Stimulated activated naive CD8-positive, alpha-beta T cell treated with anti-CD3 and anti-CD28 coated beads, Interleukin-15, amount 100 ng/mL, for 72 hours (primary cell): ENCODE data around the gene FBXL19.
A peak's percentile ranks its signal among the peaks of the same experiment; 100 is the strongest.

ENCODE experiments used
- ATAC-seq: fragments of 150-1000 bp; cut with Tn5 transposase; 2 replicates; pipeline ENCODE4 v1.10.0; 2021; ENCODE audit warnings: mild to moderate bottlenecking, moderate library complexity
- DNase-seq, 2 donors: peaks; one replicate each; pipeline ENCODE4 v3.0.0; 2021 to 2022
- H3K27ac Mint-ChIP-seq, 2 donors: one replicate each; pipeline ENCODE4 v1.8.0; 2022; ENCODE audit warnings: mild to moderate bottlenecking in 2 of 2, mixed read lengths in 2 of 2, moderate library complexity in 2 of 2
- H3K27me3 Mint-ChIP-seq: one replicate; pipeline ENCODE4 v1.8.0; 2022; ENCODE audit warnings: mixed read lengths
- H3K4me1 Mint-ChIP-seq: one replicate; pipeline ENCODE4 v1.8.0; 2022; ENCODE audit warnings: mild to moderate bottlenecking, mixed read lengths
- H3K4me3 Mint-ChIP-seq, 2 donors: one replicate each; pipeline ENCODE4 v1.8.0; 2022; ENCODE audit warnings: mild to moderate bottlenecking in 2 of 2, mixed read lengths in 2 of 2, moderate library complexity in 1 of 2
- H3K9me3 Mint-ChIP-seq, 2 donors: one replicate each; pipeline ENCODE4 v1.8.0; 2022; ENCODE audit warnings: mixed read lengths in 2 of 2

Gene FBXL19

DNA sequence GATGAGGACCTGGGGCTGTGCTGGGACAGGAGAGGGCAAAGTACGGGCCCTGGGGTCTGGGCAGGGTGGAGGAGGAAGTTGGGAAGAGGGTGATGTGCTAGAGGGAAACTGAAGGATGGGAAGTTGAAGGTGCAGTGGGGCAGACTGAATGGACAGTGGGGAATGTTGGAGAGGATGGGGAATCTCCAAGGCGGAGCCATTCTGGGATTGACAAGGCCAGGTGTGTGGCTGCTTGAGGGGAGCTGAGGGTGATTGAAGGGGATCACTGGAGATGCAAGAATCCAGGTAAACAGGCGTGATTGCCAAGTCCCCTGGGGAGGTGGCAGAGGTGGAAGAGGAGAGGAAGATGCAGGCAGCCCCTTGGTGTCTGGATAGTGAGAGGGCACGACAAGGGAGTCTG is 53.1 kb downstream of the FBXL19 start:
- ATAC-seq = no peak
- H3K4me3 Mint-ChIP-seq = no peak overlapping the region
- H3K27ac Mint-ChIP-seq = peak overlapping the region in 1 of 2 donors; percentile 81
- H3K9me3 Mint-ChIP-seq = no peaks in the 10 kb centered on the region
- H3K27me3 Mint-ChIP-seq = no peaks in the 10 kb centered on the region
- DNase-seq = no peak
- no peaks in the 10 kb centered on the region for H3K4me1 Mint-ChIP-seq

DNA sequence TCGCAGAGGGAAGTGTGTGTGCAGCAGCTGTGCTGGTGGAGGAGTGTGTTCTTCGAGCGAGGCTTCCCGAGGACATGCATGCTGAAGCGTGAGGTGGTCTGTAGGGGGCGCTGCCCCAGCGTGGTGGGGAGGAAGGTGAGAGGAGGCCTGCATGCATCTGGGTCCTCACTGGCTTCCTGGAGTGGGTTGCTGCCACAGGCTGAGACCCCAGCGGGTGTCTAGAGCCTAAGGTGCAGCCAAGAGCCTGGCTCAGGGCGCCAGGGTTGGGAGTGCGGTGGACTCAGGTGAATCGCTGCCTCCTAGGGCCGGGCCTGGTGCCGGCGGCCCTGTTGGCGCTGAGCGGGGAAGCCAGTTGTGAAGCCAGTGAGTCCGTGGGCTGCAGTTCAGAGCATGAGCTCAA is 54.1 kb downstream of the FBXL19 start:
- H3K27ac Mint-ChIP-seq = peak overlapping the region in 1 of 2 donors; percentile 38
- no peak for DNase-seq
- no peaks in the 10 kb centered on the region for H3K27me3 Mint-ChIP-seq
- ATAC-seq = peak; percentile 36
- H3K9me3 Mint-ChIP-seq = no peaks in the 10 kb centered on the region
- no peak overlapping the region for H3K4me3 Mint-ChIP-seq
- H3K4me1 Mint-ChIP-seq = no peaks in the 10 kb centered on the region

DNA sequence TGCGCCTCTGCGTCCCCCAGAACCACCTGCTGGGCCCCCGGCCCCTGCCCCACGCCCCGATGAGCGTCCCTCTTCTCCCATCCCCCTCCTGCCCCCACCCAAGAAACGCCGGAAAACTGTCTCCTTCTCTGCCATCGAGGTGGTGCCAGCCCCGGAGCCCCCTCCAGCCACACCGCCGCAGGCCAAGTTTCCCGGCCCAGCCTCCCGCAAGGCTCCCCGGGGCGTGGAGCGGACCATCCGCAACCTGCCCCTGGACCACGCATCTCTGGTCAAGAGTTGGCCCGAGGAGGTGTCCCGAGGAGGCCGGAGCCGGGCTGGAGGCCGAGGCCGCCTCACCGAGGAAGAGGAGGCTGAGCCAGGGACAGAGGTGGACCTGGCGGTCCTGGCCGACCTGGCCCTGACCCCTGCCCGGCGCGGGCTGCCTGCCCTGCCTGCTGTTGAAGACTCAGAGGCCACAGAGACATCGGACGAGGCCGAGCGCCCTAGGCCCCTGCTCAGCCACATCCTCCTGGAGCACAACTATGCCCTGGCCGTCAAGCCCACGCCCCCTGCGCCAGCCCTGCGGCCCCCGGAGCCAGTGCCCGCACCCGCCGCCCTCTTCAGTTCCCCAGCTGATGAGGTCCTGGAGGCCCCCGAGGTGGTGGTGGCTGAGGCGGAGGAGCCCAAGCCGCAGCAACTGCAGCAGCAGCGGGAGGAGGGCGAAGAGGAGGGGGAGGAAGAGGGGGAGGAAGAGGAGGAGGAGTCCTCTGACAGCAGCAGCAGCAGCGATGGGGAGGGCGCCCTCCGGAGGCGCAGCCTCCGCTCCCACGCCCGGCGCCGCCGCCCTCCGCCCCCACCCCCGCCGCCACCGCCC is 56.0 kb downstream of the FBXL19 start:
- H3K4me1 Mint-ChIP-seq = peaks cover 12% of the 10 kb centered on the region
- no peak for DNase-seq
- no peaks in the 10 kb centered on the region for H3K9me3 Mint-ChIP-seq
- ATAC-seq = no peak
- no peaks in the 10 kb centered on the region for H3K27me3 Mint-ChIP-seq
- H3K27ac Mint-ChIP-seq = no peak overlapping the region
- H3K4me3 Mint-ChIP-seq = no peak overlapping the region

DNA sequence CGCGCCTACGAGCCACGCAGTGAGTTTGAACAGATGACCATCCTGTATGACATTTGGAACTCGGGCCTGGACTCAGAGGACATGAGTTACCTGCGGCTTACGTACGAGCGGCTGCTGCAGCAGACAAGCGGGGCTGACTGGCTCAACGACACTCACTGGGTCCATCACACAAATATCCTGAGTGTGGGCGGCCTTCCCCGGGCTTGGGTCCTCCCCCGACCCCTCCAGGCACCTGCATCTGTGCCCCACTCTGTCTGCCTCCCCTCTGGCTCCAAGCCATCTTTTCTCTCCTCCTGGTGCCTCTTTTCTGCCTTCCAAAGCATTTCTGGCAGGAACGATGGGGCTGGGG is 56.6 kb downstream of the FBXL19 start:
- H3K4me3 Mint-ChIP-seq = no peak overlapping the region
- DNase-seq = no peak
- H3K27me3 Mint-ChIP-seq = no peaks in the 10 kb centered on the region
- ATAC-seq = no peak
- H3K9me3 Mint-ChIP-seq = no peaks in the 10 kb centered on the region
- no peak overlapping the region for H3K27ac Mint-ChIP-seq
- peaks cover 18% of the 10 kb centered on the region for H3K4me1 Mint-ChIP-seq

DNA sequence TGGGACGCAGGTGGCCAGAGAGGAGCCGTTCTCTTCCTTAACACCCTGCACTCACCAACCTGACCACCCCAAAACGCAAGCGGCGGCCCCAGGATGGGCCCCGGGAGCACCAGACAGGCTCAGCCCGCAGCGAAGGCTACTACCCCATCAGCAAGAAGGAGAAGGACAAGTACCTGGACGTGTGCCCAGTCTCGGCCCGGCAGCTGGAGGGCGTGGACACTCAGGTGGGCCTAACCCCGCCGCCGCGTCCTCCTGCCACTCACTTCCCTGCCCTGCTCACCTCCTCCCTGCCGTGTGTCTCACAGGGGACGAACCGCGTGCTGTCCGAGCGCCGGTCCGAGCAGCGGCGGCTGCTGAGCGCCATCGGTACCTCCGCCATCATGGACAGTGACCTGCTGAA is 57.1 kb downstream of the FBXL19 start:
- H3K4me3 Mint-ChIP-seq = no peak overlapping the region
- ATAC-seq = no peak
- DNase-seq = no peak
- no peaks in the 10 kb centered on the region for H3K27me3 Mint-ChIP-seq
- H3K4me1 Mint-ChIP-seq = peaks cover 23% of the 10 kb centered on the region
- H3K27ac Mint-ChIP-seq = no peak overlapping the region
- H3K9me3 Mint-ChIP-seq = no peaks in the 10 kb centered on the region

DNA sequence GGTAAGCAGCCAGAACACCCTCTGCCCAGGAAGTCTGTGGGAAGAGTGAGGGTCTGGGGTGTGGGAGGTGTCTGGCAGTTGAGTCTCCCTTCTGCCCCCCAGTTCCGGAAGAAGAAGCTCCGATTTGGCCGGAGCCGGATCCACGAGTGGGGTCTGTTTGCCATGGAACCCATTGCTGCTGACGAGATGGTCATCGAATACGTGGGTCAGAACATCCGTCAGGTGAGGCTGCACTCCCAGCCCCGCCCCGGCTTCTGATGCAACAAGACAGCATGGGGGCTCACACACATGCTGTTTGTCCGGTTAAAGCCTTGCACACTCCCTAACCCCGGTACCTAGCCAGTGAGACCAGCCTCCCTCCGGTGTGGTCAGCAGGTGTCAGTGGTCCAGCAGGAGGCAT is 57.6 kb downstream of the FBXL19 start:
- H3K27ac Mint-ChIP-seq = peak overlapping the region in 1 of 2 donors; percentile 85

DNA sequence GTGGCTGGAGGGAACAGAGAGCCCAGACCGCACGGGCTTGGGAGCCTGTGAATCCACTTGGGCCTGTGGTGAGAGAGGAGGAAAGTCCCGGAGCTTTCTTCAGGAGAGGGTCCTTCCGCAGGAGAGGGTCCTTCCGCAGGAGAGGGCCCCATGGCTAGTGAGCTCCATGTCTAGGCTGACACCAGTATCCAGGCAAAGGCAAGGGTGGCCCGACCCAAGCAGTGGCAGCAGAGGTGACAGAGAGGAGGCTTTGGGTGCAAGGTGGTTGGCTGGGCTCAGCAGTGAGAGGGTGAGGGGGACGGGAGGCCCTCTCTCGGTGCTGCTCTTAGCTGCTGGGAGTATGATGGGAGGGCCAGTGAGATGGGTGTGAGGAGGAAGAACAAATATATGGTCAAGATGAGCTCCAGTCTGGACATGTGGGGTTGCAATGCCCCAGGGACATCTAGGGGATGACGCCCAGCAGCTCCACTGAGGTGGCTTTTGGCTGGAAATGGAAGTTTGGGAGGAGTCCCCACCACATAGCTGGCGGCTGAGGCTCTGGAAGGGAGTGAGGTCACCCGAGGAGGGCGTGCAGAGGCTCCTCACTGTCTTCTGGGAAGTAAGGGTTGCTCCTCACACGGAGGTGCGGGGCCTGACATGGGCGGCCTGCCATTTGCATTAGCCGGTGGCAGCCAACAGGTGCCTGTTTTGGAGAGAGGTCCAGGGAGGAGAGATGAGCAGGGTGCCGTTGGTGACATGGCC is 59.3 kb downstream of the FBXL19 start:
- Mint-ChIP-seq H3K4me3 (no peak overlapping the region), H3K9me3 (no peaks in the 10 kb centered on the region), H3K27ac (peak overlapping the region in 1 of 2 donors; percentile 95), H3K4me1 (peaks cover 24% of the 10 kb centered on the region), H3K27me3 (no peaks in the 10 kb centered on the region)
- DNase-seq (no peak), ATAC-seq (no peak)

More for the DNA sequence above, 57.6 kb downstream of the FBXL19 start:
- peaks cover 24% of the 10 kb centered on the region for H3K4me1 Mint-ChIP-seq
- DNase-seq (no peak), ATAC-seq (no peak)
- no peaks in the 10 kb centered on the region for H3K9me3 Mint-ChIP-seq
- H3K4me3 Mint-ChIP-seq = no peak overlapping the region
- no peaks in the 10 kb centered on the region for H3K27me3 Mint-ChIP-seq

DNA sequence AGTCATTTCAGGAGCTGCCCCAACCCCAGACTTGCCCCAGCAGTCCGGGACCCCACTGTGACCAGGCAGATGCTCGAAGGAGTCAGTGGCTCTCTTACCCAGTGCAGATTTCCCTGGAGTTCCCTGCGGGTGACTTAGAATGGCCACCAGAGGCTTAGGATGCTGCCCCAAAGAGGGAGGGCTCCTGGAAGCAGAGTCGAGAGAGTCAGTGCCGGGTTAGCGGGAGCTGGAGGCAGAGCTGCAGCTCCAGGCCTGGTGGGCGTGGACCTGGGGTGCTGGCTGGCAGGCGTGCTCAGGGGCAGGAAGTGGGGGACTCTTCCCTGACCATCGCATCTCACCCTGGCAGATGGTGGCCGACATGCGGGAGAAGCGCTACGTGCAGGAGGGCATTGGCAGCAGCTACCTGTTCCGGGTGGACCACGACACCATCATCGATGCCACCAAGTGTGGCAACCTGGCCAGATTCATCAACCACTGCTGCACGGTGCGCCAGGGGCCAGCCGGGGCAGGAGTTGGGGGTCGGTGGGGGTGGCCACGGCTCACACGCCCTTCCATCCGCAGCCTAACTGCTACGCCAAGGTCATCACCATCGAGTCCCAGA is 60.0 kb downstream of the FBXL19 start:
- Mint-ChIP-seq H3K4me1 (peaks cover 24% of the 10 kb centered on the region), H3K4me3 (no peak overlapping the region), H3K27me3 (no peaks in the 10 kb centered on the region), H3K27ac (no peak overlapping the region), H3K9me3 (no peaks in the 10 kb centered on the region)
- ATAC-seq (no peak), DNase-seq (no peak)

DNA sequence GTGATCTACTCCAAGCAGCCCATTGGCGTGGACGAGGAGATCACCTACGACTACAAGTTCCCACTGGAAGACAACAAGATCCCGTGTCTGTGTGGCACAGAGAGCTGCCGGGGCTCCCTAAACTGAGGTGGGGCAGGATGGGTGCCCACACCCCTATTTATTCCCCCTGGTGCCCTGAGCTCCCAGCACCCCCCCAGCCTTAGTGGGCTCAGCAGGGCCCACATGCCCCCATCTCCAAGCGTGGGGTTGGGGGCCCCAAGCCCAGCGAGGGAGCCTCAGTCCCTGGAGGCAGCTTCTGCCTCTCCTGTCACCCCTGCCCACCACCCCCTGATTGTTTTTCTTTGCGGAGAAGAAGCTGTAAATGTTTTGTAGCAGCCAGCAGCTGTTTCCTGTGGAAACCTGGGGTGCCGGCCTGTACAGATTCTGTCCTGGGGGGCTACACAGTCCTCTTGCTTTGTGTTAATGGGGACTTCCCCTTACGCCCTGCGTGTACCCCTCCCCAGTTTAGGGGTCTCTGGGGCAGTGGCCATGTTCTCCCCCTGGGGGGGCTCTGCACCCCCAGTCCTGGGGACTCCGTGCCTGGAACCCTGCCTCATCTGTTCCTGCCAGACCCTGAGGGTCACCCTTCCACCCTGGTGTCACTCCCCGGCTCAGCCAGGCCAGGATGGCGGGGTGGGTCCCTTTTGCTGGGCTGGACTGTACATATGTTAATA is 60.7 kb downstream of the FBXL19 start:
- Mint-ChIP-seq H3K9me3 (no peaks in the 10 kb centered on the region), H3K27me3 (no peaks in the 10 kb centered on the region), H3K27ac (no peak overlapping the region), H3K4me1 (peaks cover 24% of the 10 kb centered on the region), H3K4me3 (no peak overlapping the region)
- ATAC-seq (no peak), DNase-seq (no peak)

DNA sequence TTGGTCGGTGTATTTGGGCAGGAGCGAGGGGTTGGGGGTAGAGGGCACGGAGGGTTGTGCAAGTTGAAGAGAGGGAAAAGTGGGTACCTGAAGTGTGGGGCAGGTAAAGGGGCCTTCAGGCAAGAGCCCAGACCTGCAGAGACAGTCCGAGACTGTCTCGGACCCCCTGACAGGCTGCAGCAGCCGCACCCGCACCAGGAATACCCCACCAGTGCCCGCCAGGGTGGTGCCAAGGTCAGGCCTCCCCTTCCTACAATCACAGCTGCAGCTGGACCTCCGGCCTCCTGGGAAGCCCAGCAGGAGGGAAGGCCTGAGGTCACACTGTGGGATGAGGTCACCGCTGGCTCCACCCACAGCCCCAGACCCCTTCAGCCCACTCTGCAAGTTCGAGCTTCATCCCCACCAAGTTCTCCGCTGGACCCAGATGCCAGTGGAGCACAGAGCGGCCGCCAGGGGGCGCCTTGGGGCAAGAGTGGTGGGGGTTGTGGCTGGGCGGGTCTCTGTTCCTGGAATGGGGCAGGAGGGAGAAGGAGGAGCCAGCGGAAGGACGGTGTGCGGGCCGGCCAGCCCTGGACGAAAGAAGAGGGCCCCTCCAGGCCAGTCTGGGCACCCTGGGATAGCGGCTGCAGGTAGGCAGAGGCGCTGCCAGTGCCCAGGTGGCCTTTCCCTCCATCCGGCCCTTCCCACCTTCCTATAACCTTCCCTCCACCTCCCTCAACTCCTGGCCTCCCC is 61.5 kb downstream of the FBXL19 start, which contains the start of gene HSD3B7:
Gene HSD3B7 (plus strand): TSS at position 539 of the 732 bp plus-strand sequence. CDS start 452 bp downstream, outside the sequence.
- Mint-ChIP-seq H3K4me3 (peak within 1 kb of the TSS in 1 of 2 donors; percentile 48), H3K9me3 (no peaks in the 10 kb centered on the region), H3K4me1 (peaks cover 24% of the 10 kb centered on the region), H3K27ac (no peak within 1 kb of the TSS), H3K27me3 (no peaks in the 10 kb centered on the region)
- DNase-seq (peak; percentile 78), ATAC-seq (peak; percentile 76)

DNA sequence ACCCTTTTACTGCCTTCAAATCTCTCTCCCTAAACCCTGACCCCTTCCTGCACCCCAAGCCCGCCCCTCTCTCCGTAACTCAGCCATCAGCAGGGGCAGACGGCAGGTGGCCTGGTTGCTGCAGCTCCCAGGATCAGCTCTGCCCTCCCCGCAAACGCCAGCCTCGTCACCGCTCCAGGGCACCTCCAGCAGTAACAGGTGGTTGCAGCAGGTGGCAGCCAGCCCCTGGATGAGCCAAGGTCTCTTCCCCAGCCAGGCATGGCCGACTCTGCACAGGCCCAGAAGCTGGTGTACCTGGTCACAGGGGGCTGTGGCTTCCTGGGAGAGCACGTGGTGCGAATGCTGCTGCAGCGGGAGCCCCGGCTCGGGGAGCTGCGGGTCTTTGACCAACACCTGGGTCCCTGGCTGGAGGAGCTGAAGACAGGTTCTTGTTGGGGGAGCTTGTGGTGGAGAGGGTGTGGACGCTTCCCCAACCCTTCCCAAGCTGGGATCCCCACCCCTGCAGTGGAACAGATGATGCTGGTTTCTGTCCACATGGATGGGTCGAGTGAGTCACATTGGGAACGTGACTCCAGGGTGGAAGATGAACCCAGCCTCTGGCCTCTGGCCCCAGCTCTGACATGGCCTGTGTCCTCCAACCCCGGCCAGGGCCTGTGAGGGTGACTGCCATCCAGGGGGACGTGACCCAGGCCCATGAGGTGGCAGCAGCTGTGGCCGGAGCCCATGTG is 62.2 kb downstream of the FBXL19 start:
- no peak for DNase-seq
- peak overlapping the region in 1 of 2 donors; percentile 48 for H3K4me3 Mint-ChIP-seq
- peak; percentile 29 for ATAC-seq

DNA sequence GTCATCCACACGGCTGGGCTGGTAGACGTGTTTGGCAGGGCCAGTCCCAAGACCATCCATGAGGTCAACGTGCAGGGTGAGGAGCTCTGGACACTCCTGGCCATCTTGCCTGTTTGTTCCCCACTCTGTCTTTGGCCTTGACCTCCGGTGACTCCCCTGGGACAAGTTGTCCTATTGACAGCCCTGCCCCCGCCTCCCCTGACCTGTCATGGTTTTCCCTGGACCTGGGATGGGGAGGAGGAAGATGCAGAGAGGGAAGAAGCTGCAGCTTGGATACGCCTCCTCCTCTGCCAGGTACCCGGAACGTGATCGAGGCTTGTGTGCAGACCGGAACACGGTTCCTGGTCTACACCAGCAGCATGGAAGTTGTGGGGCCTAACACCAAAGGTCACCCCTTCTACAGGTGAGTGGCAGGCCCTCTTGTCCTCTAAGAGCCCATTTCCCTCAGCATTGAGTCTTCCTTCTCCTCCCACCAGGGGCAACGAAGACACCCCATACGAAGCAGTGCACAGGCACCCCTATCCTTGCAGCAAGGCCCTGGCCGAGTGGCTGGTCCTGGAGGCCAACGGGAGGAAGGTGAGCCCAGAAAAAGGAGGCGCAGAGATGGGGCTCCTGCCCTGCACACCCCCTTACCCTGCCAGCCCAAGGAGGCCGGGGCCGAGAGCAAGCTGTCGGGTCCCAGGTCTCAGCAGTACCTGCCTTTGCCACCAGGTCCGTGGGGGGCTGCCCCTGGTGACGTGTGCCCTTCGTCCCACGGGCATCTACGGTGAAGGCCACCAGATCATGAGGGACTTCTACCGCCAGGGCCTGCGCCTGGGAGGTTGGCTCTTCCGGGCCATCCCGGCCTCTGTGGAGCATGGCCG is 63.0 kb downstream of the FBXL19 start:
- Mint-ChIP-seq H3K27me3 (no peaks in the 10 kb centered on the region), H3K4me1 (peaks cover 24% of the 10 kb centered on the region), H3K4me3 (no peak overlapping the region), H3K9me3 (no peaks in the 10 kb centered on the region), H3K27ac (no peak overlapping the region)
- ATAC-seq (no peak), DNase-seq (no peak)

More for the DNA sequence above, 62.2 kb downstream of the FBXL19 start:
- H3K4me1 Mint-ChIP-seq = peaks cover 24% of the 10 kb centered on the region
- H3K27ac Mint-ChIP-seq = no peak overlapping the region
- no peaks in the 10 kb centered on the region for H3K27me3 Mint-ChIP-seq
- H3K9me3 Mint-ChIP-seq = no peaks in the 10 kb centered on the region

DNA sequence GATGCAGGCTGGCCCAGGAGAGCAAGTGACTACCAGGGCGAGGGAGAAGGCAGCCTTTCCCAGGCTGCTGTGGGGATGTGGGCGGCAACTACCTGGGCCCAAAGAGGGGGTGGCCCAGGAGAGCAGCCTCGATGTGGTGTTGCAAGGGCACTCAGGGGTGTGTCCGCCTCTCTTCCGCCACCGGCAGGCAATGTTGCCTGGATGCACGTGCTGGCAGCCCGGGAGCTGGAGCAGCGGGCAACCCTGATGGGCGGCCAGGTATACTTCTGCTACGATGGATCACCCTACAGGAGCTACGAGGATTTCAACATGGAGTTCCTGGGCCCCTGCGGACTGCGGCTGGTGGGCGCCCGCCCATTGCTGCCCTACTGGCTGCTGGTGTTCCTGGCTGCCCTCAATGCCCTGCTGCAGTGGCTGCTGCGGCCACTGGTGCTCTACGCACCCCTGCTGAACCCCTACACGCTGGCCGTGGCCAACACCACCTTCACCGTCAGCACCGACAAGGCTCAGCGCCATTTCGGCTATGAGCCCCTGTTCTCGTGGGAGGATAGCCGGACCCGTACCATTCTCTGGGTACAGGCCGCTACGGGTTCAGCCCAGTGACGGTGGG is 64.3 kb downstream of the FBXL19 start:
- Mint-ChIP-seq H3K4me1 (peaks cover 26% of the 10 kb centered on the region), H3K4me3 (no peak overlapping the region), H3K9me3 (no peaks in the 10 kb centered on the region), H3K27me3 (no peaks in the 10 kb centered on the region), H3K27ac (no peak overlapping the region)
- no peak for ATAC-seq
- DNase-seq = no peak
